Brain pericyte (primary cell): Measurements from ENCODE around the gene ACAT1.
"Not testable (repeated sequence)": the region's sequence is repeated elsewhere in the genome, so short reads cannot be mapped to it uniquely, and the experiment has no call there.

Source experiments
- DNase-seq: peaks from one replicate; pipeline ENCODE4 v3.0.0-alpha.2; 2012; ENCODE audit warnings: low read depth, low spot score

ACAT1 gene

DNA sequence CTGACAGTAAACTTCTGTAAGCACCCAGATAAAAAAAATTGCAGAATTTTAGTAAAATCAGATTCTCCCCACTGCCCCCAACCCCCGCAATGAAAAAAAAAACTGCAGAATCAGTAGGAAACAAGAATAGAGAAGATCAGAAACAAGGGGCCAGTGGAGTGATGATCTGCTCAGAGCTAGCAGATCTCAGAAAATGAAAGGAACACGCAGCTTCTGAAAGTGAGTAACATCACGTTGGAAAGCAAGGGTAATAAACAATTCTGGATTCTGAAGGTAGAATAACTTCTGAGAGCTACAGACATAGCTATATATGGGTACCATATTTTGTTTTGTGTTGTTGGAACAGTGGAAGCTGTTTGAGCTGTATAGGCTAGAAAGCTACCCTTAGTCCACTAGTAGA is 23.2 kb downstream of the ACAT1 start:
- no peak for DNase-seq

DNA sequence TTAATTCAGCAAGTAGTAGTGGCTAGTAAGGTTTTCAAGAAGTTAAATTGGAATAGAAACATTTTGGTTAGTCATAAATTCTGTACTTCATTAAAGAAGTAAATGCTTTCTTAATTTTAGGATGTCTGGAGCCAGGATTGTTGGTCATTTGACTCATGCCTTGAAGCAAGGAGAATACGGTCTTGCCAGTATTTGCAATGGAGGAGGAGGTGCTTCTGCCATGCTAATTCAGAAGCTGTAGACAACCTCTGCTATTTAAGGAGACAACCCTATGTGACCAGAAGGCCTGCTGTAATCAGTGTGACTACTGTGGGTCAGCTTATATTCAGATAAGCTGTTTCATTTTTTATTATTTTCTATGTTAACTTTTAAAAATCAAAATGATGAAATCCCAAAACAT is 25.8 kb downstream of the ACAT1 start:
- DNase-seq, result no peak

DNA sequence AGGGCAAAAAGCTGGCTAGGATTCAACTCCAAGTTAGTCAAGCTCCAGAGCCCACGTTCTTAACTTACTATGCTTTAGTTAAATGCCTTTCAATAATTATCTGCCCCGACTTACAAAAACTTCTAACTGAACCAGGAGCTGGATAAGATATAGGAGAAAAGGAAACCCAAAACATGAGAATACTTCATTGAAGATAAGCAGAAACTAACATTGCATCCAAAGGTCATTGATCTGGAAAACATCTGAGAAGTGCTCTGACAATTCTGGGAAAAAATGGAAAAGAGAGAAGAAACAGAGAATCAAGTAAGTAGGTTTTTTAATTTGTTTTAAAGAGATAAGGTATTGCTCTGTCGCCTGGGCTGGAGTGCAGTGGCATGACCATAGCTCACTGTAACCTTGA is 27.2 kb downstream of the ACAT1 start:
- DNase-seq, result no peak

DNA sequence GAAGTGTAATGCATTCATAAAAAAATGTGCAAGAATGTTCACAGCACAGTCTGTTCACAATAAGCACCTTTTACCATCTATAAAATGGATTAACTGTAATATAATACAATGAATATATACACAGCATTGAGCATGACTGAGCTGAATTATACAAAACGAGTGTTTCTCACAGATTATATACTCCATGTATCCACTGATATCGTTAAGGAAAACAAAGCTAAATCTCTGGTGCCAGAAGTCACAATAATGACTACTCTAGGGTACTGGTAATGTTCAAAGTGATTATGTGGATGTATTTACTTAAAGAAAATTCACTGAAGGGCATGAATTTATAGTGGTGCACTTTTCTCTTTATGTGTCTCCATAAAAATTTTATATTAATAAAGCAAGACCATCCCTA is 33.2 kb downstream of the ACAT1 start:
- DNase-seq, result no peak

DNA sequence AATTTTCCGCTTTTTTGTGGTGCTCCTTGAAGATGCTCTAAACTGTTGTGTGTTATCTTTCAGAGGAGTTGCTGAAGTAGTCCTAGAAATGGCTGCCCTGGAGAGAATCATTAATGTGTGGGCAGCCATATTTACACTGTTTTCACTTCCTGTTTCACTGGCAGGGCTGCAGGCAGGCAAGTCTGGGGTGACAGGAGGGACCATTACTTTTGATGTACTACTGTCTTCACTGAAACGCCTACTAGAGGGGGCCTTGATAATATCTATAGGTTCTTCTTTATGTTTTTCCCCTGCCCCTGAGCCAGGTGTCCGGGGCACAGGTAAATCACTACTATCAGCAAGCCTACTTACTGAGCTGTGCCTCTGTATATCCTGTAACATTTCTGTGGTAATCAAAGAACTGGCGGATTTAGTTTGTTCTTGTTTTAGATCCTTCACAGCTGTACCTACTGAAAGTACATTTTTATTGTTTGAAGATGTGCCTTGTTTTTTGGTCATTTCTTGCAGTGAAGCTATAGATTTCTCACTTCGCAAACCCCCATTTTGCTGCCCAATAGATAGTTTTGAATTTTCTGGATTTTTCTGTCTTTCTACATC is 39.7 kb downstream of the ACAT1 start:
- no peak for DNase-seq

DNA sequence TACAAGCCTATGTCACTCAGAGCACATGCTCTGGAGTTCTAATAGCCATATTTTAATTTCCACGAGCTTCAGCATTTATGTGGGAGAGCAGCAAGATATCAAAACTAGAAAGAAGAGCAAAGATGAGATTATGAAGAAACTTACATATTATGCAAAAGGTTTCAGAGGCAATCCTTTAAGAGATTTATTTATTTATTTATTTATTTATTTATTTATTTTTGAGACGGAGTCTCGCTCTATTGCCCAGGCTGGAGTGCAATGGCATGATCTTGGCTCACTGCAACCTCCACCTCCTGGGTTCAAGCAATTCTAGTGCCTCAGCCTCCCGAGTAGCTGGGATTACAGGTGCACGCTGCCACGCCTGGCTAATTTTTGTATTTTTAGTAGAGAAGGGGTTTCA is 41.5 kb downstream of the ACAT1 start:
- DNase-seq, result not testable (repeated sequence)

DNA sequence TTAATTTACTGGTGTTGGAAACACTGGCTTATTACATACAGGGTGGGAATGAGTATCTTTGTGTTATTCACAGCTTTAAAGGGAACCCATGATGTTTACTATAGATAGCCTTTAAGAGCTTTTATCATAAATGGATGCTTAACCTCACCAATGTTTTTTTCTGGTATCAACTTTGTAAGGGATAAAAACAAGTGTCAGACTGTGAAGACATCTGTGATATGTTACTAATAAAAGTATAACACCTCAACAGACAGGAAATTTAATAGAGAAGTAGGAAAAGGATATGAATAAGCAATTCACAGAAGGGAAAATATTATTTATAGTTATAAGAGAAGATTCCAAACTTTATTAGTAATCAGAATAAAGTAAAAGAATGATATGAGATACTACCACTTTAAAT is 46.3 kb downstream of the ACAT1 start:
- no peak for DNase-seq

DNA sequence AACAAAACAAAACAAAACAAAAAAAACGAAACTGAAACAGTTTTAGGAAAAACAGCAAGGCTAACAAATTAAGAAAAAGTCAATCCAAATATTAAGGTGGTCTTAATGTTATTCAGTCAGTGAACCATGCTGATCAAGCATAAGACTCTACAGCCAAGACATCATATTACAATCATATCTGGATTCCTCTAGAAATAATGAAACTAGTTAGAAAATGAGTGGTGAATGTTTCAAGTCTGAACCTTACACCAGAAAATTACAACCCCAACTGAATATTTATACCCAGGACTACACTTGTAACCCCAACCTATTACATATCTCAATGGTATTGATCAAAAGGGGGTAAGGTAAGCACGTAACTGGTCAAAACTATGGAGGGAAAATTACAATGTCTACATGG is 48.8 kb downstream of the ACAT1 start:
- no peak for DNase-seq

DNA sequence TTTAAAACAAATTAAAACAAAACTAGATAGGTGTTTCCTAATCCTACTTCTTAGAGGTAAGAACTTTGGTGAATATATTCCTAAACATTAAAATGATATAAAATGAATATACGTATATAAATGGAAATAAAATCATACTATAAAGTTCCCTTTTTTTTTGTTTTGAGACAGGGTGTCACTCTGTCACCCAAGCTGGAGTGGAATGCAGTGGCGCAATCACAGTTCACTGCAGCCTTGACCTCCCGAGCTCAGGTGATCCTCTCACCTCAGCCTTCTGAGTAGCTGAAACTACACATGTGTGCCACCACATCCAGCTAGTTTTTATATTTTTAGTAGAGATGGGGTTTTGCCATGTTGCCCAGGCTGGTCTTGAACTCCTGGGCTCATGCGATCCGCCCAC is 56.2 kb downstream of the ACAT1 start:
- no peak for DNase-seq

DNA sequence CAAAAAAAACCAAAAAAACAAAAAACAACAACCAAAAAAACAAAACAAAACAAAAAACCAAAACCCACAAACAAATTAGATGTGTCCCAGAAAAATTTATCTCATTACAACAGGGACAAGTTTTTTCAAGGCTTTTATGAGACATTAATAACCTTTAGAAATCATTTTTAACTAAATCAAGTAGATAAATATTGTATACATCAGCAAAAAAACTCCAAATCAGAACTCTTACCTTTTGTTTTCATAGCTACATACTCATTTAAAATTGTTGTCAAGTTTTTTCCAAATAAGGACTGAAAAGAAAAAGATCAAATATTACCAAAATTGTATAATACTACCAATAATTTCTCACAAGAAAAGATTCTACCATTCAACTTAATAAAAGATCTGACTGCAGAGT is 72.4 kb downstream of the ACAT1 start:
- DNase-seq, result no peak

DNA sequence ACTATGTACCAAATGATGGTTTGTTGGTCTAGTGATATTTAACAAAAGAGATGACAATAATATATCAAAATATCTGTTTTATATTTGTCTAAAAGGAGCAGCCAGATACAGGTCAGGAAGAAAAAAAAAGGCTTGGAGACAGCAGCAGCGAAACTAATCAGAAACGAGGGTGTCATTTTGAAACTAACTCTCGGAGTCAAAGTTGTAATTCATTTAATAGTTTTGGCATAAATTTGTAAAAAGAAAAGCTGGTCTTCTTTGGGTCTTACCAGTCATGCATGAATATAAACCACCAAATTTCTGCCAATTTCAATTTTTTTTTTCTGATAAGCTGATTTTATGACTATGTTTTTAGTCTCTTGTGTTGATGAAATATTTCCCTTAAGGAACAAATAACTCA is 75.5 kb downstream of the ACAT1 start:
- DNase-seq, result no peak
